HG03159 (cell line): Measurements from ENCODE around the gene CRYL1.

Experiments
- ATAC-seq: cut with Tn5 transposase; IDR thresholded peaks from one replicate; pipeline ENCODE4 v1.9.1; 2021; ENCODE audit warnings: mild to moderate bottlenecking, moderate library complexity; ENCODE audit not compliant: unreplicated experiment

Gene CRYL1

GRCh38 chr13:20534038-20534608 lies 8.5 kb upstream of the CRYL1 start:
- no peak for ATAC-seq

DNA sequence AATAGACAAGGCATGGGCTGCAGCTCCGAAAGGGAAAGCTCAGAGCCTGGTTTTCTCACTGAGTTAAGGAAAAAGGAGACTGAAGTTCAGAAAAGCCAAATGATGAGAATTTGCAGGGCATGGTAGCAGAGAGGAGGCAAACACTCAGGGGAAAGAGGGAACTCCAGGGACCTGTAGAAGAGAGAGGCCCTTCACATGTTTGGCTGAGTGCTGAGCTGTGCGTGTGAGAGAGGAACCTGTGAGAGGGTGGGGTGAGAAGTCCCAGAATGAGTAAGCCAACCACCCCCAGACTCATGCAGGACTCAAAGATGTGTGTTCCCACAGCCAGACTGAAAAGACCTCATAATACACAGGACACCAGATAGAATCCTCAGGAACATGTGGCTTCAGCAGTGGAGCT lies 2.8 kb upstream of the CRYL1 start:
- no peak for ATAC-seq

DNA sequence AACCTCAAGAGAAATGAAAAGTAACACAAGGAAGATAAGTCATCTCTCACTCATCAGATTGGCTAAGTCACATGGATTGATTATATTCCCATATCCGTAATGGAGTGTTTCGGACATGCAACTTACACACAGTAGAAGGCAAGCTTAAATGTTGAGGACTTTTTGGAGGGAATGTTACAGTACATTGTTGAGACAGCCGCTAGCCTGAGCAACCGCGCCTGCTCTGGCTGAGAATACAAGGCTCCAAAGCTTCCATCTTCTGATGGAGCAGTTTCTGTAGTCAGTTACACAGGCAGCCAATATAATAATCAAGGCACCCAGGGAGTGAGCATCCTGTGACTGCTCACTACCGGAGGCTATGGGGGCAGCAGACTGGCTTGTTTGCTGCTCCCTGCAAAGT lies 1.0 kb upstream of the CRYL1 start:
- ATAC-seq, result no peak

DNA sequence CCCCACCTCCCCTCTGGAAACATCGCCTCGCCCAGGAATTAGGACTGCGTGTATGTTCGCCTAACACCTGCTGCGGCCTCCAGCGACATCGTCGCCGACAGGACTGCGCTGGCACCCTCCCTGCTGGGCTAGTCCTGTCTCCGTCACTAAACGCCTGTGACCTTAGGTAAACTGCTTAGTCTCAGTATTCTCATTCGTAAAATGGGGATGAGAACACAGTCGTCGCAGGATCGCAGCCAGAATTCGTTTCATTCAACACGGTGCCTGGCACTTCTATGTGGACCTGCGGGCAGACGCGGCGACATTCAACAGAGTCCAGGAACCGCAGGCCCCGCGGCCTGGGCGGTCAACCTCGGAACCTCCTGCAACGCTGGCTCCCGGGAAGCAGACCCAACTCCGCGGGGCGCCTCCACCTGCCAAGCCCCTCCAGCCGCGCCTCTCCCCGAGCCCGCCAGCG lies 485 bp downstream of the CRYL1 start:
- ATAC-seq, result peak; percentile 13

- no peak for ATAC-seq
Observed at GRCh38 chr13:20521364-20522115, 4.1 kb downstream of the CRYL1 start.

DNA sequence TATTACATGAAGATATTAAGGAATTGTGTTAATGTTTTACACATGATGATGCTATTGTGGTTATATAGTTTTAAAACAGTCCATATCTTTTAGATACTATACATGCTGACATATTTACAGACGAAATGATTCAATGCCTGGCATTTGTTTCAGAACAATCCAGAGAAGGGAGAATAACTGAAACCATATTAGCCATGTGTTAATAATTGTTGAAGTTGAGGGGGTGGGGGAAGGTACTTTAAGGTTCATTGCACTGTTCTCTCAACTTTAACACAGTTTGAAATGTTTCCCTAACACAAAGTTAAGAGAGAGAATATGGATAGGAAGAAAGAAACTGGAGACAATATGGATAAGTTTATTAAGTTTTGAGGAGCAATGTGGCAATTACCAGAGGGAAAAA lies 5.8 kb downstream of the CRYL1 start:
- no peak for ATAC-seq

- ATAC-seq, result no peak
Observed at GRCh38 chr13:20518660-20519100, 7.0 kb downstream of the CRYL1 start.

DNA sequence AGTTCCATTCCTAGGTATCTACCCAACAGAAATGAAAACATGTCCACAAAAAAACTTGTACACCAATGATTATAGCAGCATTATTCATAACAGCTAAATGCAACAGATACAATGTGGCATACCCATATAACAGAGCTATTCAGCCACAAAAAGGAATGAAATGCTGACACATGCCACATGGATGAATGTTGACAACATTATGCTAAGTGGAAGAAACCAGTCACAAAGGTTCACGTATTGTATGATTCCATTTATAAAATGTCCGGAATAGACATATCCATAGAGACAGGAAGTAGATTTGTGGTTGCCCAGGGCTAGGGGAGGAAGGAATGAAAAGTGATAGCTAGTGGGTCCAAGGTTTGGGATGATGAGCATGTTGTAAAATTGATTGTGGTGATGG lies 10.8 kb downstream of the CRYL1 start:
- ATAC-seq, result no peak

DNA sequence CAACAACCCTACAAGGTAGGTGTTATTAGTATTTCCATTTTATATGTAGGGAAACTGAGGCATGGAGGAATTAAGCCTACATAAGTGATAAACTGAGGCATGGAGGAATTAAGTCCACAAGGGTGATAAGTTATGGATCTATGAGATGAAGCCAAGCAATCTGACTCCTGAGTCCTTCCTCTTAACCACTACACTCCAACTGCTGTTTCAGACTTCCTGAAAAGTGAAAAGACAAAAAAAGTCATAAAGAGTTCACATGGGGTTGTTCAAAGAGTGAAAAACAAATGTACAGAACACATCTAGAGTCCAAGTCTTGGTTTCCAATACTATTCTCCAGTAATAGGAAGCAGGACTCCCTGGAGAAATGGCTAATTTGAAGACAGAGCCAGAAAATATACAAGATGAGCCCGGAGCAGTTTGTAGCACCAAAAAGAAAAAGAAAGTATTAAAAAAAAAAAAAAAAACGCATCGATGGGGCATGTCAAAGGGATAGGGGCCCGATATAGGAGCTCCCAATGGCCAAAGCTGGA lies 12.1 kb downstream of the CRYL1 start:
- ATAC-seq, result no peak

DNA sequence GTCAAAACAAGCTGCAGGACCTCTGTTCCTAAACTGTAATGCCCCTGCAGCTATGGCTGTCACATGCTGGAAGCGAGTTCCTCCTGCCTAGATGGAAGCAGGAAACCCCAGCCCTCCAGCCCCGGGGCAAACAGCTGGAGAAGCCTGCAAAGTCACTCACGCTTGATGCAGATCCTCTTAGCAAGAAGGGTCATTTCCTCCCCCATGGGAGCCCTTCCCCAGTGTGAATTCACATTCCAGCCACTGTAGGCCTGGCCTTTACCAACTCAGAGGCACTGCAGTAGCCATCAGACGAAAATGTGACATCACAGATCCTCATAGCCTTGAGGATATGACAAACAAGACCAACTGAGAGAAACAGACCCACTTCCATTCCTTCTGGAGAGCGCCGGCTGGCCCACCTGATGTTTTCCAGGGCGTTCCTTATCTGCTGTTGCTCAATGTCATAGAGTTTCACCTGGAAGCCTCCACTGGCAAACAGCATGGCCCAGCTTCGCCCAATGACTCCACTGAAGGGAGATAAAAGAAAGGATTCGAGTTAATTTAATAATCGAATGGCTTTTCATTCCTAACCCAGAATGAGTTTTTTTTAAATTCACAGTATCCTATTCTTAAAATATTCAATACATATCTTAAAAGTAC lies 13.5 kb downstream of the CRYL1 start:
- ATAC-seq, result no peak

DNA sequence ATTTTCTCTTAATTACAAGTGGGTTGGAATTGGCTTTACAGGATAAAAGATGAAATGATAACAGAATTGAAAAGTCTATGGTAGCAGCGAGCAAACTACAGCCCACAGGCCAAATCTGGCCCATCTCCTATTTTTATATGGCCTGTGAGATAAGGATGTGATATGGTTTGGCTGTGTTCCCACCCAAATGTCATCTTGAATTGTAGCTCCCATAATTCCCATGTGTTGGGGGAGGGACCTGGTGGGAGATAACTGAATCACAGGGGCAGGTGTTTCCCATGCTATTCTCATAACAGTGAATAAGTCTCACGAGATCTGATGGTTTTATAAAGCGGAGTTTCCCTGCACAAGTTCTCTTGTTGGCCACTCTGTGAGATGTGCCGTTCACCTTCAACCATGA lies 19.0 kb downstream of the CRYL1 start:
- no peak for ATAC-seq

DNA sequence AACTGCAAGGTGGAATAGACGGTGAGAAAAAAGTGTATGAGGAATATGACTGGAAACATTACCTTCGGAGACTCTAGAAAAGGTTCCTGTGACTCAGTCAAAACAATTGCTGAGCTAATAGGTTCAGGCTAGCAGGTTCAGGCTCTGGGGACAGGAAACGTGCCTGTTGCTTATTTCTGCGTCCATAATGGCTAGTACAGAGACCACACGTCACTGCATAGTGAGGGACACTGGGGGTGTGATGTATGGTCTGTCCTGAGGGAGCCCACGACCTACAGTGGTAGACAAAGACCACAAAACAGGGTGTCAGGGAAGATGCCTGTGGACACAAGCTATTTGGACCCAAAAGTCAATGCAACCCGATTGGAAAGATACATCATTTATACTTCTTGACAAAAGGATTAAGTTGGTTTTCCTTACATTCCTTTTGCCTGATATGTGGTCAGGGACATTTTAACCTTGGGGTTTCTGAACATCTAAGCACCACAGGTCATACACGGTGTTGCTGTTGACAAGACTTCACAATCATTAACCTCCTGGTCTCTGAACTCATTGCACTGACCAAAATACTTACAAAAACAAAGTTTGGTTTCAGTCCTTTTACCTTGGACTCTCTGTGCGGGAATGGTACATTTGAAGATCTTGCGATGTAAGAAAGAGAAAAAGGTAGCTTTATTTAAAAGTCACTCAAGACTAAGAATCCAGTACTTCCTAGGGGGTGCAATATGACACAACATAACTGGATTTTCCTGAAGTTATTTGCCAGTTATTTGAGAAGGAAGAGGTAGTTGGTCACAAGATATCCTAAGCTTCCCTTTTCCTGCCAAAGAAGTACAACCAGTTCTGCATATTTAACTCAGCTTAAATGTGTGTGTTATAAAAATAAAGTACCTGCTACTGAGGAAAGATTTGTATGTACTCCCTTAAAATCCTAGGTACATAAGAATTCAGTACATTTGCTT lies 20.0 kb downstream of the CRYL1 start:
- ATAC-seq, result no peak

DNA sequence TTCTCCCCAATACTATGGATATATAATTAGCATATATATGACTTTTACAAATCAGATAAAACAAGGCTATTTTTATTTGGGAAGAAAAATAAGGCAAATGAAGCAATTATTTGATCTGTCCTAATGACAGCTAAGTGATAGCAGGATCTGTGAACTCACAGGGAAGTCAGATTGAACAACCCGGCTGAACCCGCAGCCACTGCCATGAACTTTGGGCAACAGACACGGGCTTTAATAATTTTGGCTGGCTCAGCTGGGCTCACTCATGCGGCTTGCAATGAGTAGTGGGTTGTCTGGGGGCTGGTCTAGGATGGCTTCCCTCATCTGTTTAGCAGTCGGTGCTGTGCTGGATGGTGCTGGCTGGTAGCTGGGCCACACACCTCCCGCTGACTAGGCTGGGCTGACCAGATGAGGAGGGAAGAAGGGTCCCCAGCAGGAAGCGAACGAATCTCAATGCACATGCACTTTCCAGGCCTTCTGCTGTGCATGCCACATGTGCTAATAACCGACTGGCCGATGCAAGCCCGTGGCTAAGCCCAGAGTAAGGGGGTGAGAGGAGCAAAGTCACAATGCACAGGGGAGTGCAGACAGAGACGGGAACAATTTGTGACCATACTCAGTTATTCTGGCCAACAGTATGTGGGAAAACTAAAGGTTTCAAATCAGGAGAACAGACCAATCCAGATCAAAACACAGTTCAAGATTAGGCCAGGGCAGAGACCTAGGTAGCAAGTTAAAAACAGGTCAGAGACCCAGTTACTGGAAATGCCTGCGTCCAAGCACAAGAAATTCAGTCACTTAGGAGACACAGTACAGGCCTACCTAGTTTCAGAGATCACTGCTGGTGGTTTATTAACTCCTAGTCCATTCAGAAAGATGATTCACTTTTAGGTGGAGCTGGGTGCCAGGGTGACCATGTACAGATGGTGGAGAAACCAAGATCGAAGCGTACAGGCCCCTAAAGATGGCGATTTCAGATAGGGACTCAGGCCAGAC lies 22.3 kb downstream of the CRYL1 start:
- no peak for ATAC-seq

GRCh38 chr13:20501592-20501991 lies 24.1 kb downstream of the CRYL1 start:
- no peak for ATAC-seq

DNA sequence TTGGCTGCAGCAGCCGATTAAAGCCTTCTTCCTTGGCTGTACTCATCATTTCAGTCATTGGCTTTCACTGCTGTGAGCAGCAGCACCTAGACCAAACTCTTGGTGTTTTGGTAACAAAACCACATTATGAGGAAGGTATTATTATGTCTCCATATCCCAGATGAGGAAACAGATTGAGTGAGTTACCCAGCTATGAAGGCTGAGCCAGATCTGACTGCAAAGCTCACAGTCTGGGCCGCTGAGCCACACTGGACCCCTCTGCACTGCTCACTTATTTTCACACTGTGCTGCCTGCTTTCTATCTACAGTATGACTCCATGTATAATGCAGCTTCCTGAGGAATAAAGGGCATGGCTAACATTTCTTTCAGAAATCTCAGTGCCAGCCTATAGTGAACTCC lies 24.5 kb downstream of the CRYL1 start:
- no peak for ATAC-seq

DNA sequence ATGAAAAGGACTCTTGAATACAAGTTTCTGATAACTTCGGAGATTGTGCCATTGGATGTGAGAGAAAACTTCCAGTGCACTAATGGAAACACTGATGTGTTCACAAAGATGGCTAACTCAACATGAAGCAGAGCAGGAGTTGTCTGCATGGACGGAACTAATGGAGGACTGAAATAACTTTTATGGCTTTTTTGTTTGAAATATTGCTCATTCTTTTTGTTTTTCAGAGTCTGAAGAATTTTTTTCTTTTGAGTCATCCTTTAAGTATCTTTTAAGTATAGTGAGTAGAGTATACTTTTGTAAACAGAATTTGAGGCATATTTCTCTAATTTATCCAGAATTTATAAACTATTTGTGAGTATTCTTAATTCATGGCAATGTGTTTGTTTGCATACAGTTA lies 25.7 kb downstream of the CRYL1 start:
- ATAC-seq, result no peak

- ATAC-seq, result no peak
Observed at GRCh38 chr13:20498659-20499058, 27.0 kb downstream of the CRYL1 start.

DNA sequence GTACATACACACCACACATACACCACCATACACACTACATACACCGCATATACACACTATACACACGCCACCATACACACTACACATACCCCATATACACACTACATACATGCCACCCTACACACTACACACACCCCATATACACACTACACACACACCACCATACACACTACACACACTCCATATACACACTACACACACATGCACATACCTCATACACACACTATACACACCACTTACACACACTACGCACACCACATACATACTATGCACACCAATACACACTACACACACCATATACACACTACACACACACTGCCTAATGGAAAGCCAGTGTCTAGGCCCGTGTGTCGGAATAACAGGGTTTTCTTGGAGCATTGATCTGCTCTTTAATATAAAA lies 27.5 kb downstream of the CRYL1 start:
- ATAC-seq, result no peak

- ATAC-seq, result no peak
Observed at GRCh38 chr13:20497006-20497775, 28.5 kb downstream of the CRYL1 start.
